Mesendoderm (in vitro differentiated cells): Measurements from ENCODE around the gene PRIMA1.

Experiments
- DNase-seq: peaks from one replicate; pipeline ENCODE4 v3.0.0; 2013
- H2AK5ac ChIP-seq: 2 replicates; pipeline ENCODE4 v1.6.1; 2013; ENCODE audit warnings: low read length, inconsistent platforms
- H2BK120ac ChIP-seq: 2 replicates; pipeline ENCODE4 v1.6.1; 2013; ENCODE audit warnings: low read depth, mild to moderate bottlenecking, low read length, moderate library complexity, mixed read lengths
- H2BK15ac ChIP-seq: replicated peaks from 2 replicates; pipeline ENCODE4 v1.6.1; 2013; ENCODE audit warnings: low read depth, mild to moderate bottlenecking, moderate library complexity
- H2BK5ac ChIP-seq: 2 replicates; pipeline ENCODE4 v1.6.1; 2013; ENCODE audit warnings: low read length, inconsistent platforms
- H3K18ac ChIP-seq: 2 replicates; pipeline ENCODE4 v1.6.1; 2013; ENCODE audit warnings: mild to moderate bottlenecking, low read length, mixed read lengths
- H3K23ac ChIP-seq: one replicate; pipeline ENCODE4 v1.6.1; 2013; ENCODE audit warnings: low read length
- H3K27ac ChIP-seq: 2 replicates; pipeline ENCODE4 v1.5.1; 2013; ENCODE audit warnings: low read depth, mild to moderate bottlenecking, inconsistent platforms, low read length, moderate library complexity
- H3K27me3 ChIP-seq: 2 replicates; pipeline ENCODE4 v1.6.1; 2013; ENCODE audit warnings: low read length, control low read depth, mild to moderate bottlenecking, inconsistent platforms; ENCODE audit not compliant: insufficient read depth, poor library complexity
- H3K36me3 ChIP-seq: 2 replicates; pipeline ENCODE4 v1.6.1; 2013; ENCODE audit warnings: low read length, inconsistent platforms; ENCODE audit not compliant: control insufficient read depth, insufficient read depth
- H3K4ac ChIP-seq: one replicate; pipeline ENCODE4 v1.6.1; 2013; ENCODE audit warnings: low read depth, mild to moderate bottlenecking, low read length, moderate library complexity
- H3K4me1 ChIP-seq: 2 replicates; pipeline ENCODE4 v1.6.1; 2013; ENCODE audit warnings: low read depth, low read length, inconsistent platforms; ENCODE audit not compliant: control insufficient read depth
- H3K4me2 ChIP-seq: 2 replicates; pipeline ENCODE4 v1.6.1; 2013; ENCODE audit warnings: low read length
- H3K4me3 ChIP-seq: 2 replicates; pipeline ENCODE4 v1.5.1; 2013; ENCODE audit warnings: mild to moderate bottlenecking, low read length
- H3K56ac ChIP-seq: one replicate; pipeline ENCODE4 v1.6.1; 2013; ENCODE audit warnings: low read length
- H3K79me1 ChIP-seq: 2 replicates; pipeline ENCODE4 v1.6.1; 2013; ENCODE audit warnings: low read length, inconsistent platforms
- H3K79me2 ChIP-seq: 2 replicates; pipeline ENCODE4 v1.6.1; 2013; ENCODE audit warnings: mild to moderate bottlenecking, low read length; ENCODE audit not compliant: control insufficient read depth, insufficient read depth
- H3K9ac ChIP-seq: 2 replicates; pipeline ENCODE4 v1.6.1; 2013; ENCODE audit warnings: low read length, inconsistent platforms
- H4K5ac ChIP-seq: one replicate; pipeline ENCODE4 v1.6.1; 2013; ENCODE audit warnings: low read length
- H4K8ac ChIP-seq: one replicate; pipeline ENCODE4 v1.6.1; 2013; ENCODE audit warnings: low read depth, mild to moderate bottlenecking, control low read depth, low read length, moderate library complexity
- WGBS: extraction: QIAGEN DNeasy Blood & Tissue Kit; methylation state at CpG from one replicate; pipeline ENCODE4 v1.1.7; 2013; ENCODE audit warnings: low lambda C conversion rate, missing lambda C conversion rate; ENCODE audit not compliant: insufficient coverage; ENCODE audit errors: extremely low coverage; 5-methylcytosine and 5-hydroxymethylcytosine counted together

PRIMA1 gene

DNA sequence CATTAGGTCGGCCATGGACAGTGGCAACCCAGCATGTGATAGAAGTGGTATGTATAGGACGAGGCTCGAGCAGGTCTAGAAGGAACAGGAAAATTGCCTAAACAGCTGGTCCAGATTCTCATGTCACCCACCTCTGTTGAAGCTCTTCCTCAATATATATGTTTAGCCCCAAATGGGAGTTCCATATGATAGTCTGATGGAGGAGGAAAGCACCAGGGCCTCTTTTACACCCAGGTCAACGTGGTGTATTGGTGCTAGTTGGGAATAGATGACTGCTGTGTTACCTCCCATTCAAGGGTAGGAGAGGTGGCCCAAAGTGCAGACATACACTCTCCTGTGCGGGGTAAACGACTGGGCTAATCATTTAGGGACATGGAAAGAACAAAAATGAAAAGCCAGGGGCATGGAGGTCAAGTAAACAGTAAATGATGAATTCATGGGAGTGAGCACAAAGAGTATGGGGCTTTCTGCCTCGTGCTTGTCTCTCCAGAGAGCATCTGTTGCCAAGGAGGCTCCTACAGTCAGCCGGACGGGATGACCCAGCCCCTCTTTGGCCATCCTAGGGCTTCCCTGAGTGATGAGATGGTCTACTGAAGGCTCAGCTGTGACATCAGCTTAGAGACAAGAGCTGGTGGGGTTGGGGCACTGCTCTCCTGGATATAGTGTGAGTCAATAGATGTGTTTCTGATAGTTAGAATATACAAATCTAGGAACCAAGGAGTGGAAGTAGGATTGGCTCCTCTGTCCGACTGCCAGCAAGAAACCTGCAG lies 5.5 kb upstream of the PRIMA1 start:
- Histone ChIP-seq H2BK120ac (no peak overlapping the region), H2BK5ac (no peak overlapping the region), H3K56ac (no peak overlapping the region), H3K18ac (no peak overlapping the region), H3K23ac (no peak overlapping the region), H4K8ac (no peak overlapping the region), H3K27me3 (no peaks in the 10 kb centered on the region), H3K79me2 (no peaks in the 10 kb centered on the region), H3K4me2 (no peak overlapping the region), H2BK15ac (no peak overlapping the region), H3K4ac (no peak overlapping the region), H4K5ac (no peak overlapping the region), H2AK5ac (no peak overlapping the region), H3K36me3 (no peaks in the 10 kb centered on the region), H3K9ac (no peak overlapping the region), H3K79me1 (no peaks in the 10 kb centered on the region), H3K27ac (no peak overlapping the region), H3K4me1 (peaks cover 9% of the 10 kb centered on the region), H3K4me3 (no peak overlapping the region)
- WGBS = no CpG with 5 or more reads among the region's 10 CpGs
- DNase-seq = no peak

DNA sequence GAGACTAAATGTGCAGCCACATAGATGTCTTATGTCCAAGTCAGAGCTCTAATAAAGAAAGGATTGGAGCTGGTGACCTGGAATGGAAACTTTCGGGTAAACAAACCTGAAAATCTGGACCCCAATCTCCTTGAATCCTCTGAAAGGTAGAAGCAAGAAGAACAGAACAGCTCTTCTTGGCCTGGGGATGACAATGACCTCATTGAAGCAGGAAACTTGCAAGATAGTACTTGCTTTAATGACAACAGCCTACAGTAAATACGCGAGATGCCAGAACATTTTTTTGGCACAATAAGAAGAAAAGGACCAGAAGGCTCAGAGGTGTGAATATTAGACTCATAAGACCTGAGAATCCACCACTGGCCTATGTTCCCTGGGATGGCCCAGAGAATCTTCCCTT lies 4.1 kb upstream of the PRIMA1 start:
- Histone ChIP-seq H2BK120ac (no peak overlapping the region), H3K56ac (no peak overlapping the region), H3K27me3 (no peaks in the 10 kb centered on the region), H3K4me1 (peaks cover 9% of the 10 kb centered on the region), H4K5ac (no peak overlapping the region), H3K79me1 (no peaks in the 10 kb centered on the region), H2AK5ac (no peak overlapping the region), H3K18ac (no peak overlapping the region), H3K36me3 (no peaks in the 10 kb centered on the region), H2BK5ac (no peak overlapping the region), H2BK15ac (no peak overlapping the region), H3K27ac (no peak overlapping the region), H3K79me2 (no peaks in the 10 kb centered on the region), H3K4ac (no peak overlapping the region), H4K8ac (no peak overlapping the region), H3K23ac (no peak overlapping the region), H3K4me3 (no peak overlapping the region), H3K4me2 (no peak overlapping the region), H3K9ac (no peak overlapping the region)
- WGBS = no CpG with 5 or more reads among the region's 3 CpGs
- DNase-seq = no peak

DNA sequence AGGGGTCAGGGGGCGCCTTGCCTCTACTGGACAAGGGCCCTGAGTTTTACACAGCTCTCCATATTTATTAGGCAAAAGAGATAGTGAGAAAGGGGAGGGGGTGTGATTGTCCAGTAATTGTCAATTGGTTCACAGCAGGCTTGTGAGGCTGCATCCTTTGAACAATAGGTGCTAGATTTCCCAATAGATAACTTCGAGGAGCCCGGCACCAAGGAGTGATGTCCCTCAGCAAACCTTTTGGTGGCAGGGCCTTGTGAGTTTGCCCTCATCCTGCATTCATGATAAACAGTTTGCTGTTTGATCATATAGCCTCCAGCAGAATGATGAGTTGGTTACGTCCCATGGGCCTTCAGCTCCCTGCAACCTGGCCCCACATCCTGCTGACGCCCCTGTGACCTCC lies 2.7 kb upstream of the PRIMA1 start:
- Histone ChIP-seq H3K4me1 (peaks cover 9% of the 10 kb centered on the region), H3K27me3 (no peaks in the 10 kb centered on the region)

DNA sequence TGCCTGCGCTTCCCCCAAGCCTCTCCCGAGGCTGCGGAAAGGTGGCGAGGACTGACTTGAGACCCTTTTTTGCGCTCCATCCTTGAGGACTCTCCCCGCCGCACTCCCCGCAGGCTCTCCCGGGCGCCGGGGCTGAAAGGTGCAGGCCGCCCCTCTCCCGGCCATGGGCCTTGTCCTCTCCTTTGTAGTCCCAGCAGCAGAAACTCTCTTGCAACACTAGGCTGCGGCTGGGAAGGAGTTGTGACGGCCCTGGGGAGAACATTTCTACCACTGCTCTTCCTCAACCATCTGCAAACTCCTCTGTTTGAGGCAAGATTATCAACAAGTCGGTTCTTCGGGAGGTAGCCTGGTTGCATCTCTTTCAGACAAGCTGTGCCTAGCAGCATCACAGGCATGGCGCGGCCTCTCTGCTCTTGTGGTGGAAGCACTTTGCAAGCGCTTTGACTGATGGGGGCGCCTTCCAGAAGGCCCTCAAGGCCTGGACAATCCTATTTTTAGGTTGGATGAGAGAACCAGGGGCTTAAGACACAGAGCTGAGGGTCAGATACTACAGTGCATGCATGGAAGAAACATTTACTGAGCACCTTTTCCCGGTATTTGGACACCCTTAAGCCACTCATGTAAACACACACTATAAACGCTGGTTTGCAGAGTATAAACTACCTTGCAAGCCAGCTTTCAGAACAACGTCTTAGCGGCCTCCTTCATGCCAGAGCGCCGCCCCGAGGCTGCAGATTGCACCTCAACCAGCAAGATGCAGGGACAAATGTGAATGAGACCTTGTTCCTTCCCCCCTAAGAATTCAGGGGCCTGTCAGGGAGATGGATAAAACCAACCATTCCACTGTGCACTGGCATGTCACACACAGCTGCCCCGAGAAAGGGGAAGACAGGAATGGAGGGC lies 1.2 kb upstream of the PRIMA1 start:
- peak; percentile 65 for DNase-seq
- no CpG with 5 or more reads among the region's 29 CpGs for WGBS
- Histone ChIP-seq H3K4me3 (no peak overlapping the region), H3K18ac (no peak overlapping the region), H2AK5ac (no peak overlapping the region), H3K79me1 (no peaks in the 10 kb centered on the region), H4K8ac (no peak overlapping the region), H3K4me2 (peak overlapping the region; percentile 33), H3K36me3 (no peaks in the 10 kb centered on the region), H3K4ac (peak overlapping the region; percentile 22), H3K56ac (peak overlapping the region; percentile 92), H3K4me1 (peaks cover 9% of the 10 kb centered on the region), H3K23ac (no peak overlapping the region), H3K79me2 (no peaks in the 10 kb centered on the region), H2BK120ac (no peak overlapping the region), H4K5ac (peak overlapping the region; percentile 30), H3K9ac (peak overlapping the region; percentile 85), H2BK15ac (no peak overlapping the region), H2BK5ac (peak overlapping the region; percentile 7), H3K27ac (peak overlapping the region; percentile 32), H3K27me3 (no peaks in the 10 kb centered on the region)

More for the DNA sequence above, 2.7 kb upstream of the PRIMA1 start:
- Histone ChIP-seq H3K4me3 (no peak overlapping the region), H2AK5ac (no peak overlapping the region), H3K23ac (no peak overlapping the region), H3K36me3 (no peaks in the 10 kb centered on the region), H3K18ac (no peak overlapping the region), H3K79me2 (no peaks in the 10 kb centered on the region), H3K4me2 (no peak overlapping the region), H2BK15ac (no peak overlapping the region), H2BK5ac (no peak overlapping the region), H4K8ac (no peak overlapping the region), H3K56ac (no peak overlapping the region), H3K4ac (no peak overlapping the region), H3K27ac (no peak overlapping the region), H2BK120ac (no peak overlapping the region), H4K5ac (no peak overlapping the region), H3K9ac (no peak overlapping the region), H3K79me1 (no peaks in the 10 kb centered on the region)
- DNase-seq = peak; percentile 74
- no CpG with 5 or more reads among the region's 5 CpGs for WGBS

DNA sequence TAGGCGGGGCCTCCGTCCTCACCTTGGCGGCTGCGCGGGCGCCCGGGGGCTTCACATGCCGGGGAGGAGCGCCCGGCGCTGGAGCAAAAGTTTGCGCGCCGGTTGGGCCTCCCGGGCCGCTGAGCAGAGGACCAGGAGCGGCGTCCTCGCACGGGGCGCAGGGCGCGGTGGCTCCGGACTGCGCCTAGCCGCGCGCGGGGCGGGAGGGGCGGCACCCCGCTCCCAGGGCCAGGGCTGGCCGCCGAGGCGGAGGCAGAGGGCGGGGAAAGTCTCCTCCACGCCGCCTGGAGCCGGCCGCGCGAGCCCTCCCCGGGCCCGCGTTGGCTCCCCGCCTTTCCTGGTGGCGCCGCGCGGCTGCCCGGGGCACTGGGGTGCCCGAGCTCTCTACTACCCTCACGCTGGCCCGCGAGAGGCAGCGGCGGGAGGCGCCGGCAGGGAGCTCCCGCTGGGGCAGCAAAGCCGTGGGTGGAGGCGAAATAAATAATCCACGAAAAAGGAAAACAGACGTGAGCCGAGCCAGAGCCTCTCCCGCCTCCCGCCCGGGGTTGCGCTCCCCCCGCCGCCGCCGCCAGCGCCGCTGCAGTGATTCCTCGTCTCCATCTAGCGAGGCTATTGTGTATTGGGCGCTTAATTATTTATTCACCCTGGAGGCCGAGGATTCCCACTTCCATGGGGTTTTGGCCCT lies 400 bp upstream of the PRIMA1 start:
- peak; percentile 83 for DNase-seq

More for the DNA sequence above, 400 bp upstream of the PRIMA1 start:
- Histone ChIP-seq H3K4me3 (peak overlapping the region; percentile 41), H4K8ac (no peak overlapping the region), H3K27ac (peak overlapping the region; percentile 62), H3K56ac (peak overlapping the region; percentile 92), H3K4me2 (peak overlapping the region; percentile 59), H3K36me3 (no peaks in the 10 kb centered on the region), H3K18ac (peak overlapping the region; percentile 94), H3K4me1 (peaks cover 9% of the 10 kb centered on the region), H3K9ac (peak overlapping the region; percentile 85), H3K79me2 (no peaks in the 10 kb centered on the region), H2BK15ac (no peak overlapping the region), H3K23ac (peak overlapping the region; percentile 91), H3K79me1 (no peaks in the 10 kb centered on the region), H2AK5ac (no peak overlapping the region), H4K5ac (no peak overlapping the region), H3K27me3 (no peaks in the 10 kb centered on the region), H3K4ac (peak overlapping the region; percentile 86), H2BK120ac (peak overlapping the region; percentile 65), H2BK5ac (no peak overlapping the region)
- no CpG with 5 or more reads among the region's 79 CpGs for WGBS
